ENCODE measurements around the gene PRPH. TPM values are rescaled to one million over a fixed set of nuclear protein-coding genes. Genes with fewer than 3 reads are reported as not detected.
A peak's percentile ranks its signal among the peaks of the same experiment; 100 is the strongest.
"Not testable (repeated sequence)": the region's sequence is repeated elsewhere in the genome, so short reads cannot be mapped to it uniquely, and the experiment has no call there.

The PRPH gene
- total RNA-seq (2022) (1.4 and 2.7 TPM in 2 replicates), Bru-seq, nascent RNA (percentile 19 among the genes with signal in this experiment), BruChase-seq, experiment 1, labeled RNA remaining after a 6-hour chase (percentile 44 among the genes with signal in this experiment), BruChase-seq, experiment 2, labeled RNA remaining after a 2-hour chase (percentile 35 among the genes with signal in this experiment)
- long read RNA-seq, partial matches to known transcripts, result 1 of 2 reads
- long read RNA-seq, other reads (novel, unspliced or antisense), result 0 of 2 reads

DNA sequence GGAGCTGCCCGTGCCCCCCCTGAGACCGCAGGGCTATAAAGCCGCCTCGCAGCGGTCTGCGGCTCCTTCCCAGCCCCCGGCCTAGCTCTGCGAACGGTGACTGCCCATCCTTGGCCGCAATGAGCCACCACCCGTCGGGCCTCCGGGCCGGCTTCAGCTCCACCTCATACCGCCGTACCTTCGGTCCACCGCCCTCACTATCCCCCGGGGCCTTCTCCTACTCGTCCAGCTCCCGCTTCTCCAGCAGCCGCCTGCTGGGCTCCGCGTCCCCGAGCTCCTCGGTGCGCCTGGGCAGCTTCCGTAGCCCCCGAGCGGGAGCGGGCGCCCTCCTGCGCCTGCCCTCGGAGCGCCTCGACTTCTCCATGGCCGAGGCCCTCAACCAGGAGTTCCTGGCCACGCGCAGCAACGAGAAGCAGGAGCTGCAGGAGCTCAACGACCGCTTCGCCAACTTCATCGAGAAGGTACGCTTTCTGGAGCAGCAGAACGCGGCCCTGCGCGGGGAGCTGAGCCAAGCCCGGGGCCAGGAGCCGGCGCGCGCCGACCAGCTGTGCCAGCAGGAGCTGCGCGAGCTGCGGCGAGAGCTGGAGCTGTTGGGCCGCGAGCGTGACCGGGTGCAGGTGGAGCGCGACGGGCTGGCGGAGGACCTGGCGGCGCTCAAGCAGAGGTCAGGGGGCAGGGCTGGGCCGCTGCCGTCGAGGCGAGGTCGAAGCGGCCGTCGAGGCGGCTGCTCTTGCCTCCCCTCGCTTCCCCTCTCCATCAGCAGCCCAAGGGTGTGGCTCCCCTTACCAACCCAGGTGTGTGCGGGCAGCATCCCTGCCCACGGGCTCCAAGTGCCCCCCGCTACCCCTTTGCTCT is at the start of gene PRPH:
Gene PRPH, plus strand, starts transcription at position 66 of the 855 bp plus-strand sequence. Its CDS starts 54 bp downstream, at position 120.
- intact Hi-C loops (cut with micrococcal nuclease), result no loop called here
- Mint-ChIP-seq H3K36me3 (ENCODE audit: insufficient read depth, unreplicated experiment) (no peaks in the 10 kb centered on the region), H3K9me3 (ENCODE audit: unreplicated experiment) (no peaks in the 10 kb centered on the region), H3K27me3 (ENCODE audit: insufficient read depth, unreplicated experiment) (peaks cover 11% of the 10 kb centered on the region), H3K4me1 (ENCODE audit: insufficient read depth, unreplicated experiment) (peaks cover 6% of the 10 kb centered on the region), H3K27ac (ENCODE audit: low read depth, unreplicated experiment) (no peak within 1 kb of the TSS), H3K4me3 (ENCODE audit: unreplicated experiment) (no peak within 1 kb of the TSS)
- BruUV-seq (replicated peaks), result no TSS peak
- ChIA-PET CTCF (interaction anchor here (0.5 to 16.4 kb wide), 12 partner anchors 11 to 572 kb away, joined by 3 to 251 read pairs (median 5); partner anchors contain the start of genes C1QL4, DNAJC22, KCNH3 and TROAP), POLR2A (no interaction called here)
- no peak for DNase-seq (ENCODE audit: unreplicated experiment)
- TF ChIP-seq CTCF (IDR thresholded peaks at IDR 0.05; ENCODE audit: unreplicated experiment), result no peak

GRCh38 chr12:49251357-49251756 is 43.6 kb upstream of the PRPH start:
- intact Hi-C loops (cut with micrococcal nuclease), result no loop called here
- no TSS peak for BruUV-seq (replicated peaks)
- no peaks in the 10 kb centered on the region for H3K36me3 Mint-ChIP-seq (ENCODE audit: insufficient read depth, unreplicated experiment)
- H3K27me3 Mint-ChIP-seq (ENCODE audit: insufficient read depth, unreplicated experiment), result no peaks in the 10 kb centered on the region
- no peak for TF ChIP-seq CTCF (IDR thresholded peaks at IDR 0.05; ENCODE audit: unreplicated experiment)
- no peak overlapping the region for H3K27ac Mint-ChIP-seq (ENCODE audit: low read depth, unreplicated experiment)
- H3K4me1 Mint-ChIP-seq (ENCODE audit: insufficient read depth, unreplicated experiment), result peaks cover 6% of the 10 kb centered on the region
- POLR2A ChIA-PET, result interaction anchor here (1.0 to 2.5 kb wide), 3 partner anchors 13 to 121 kb away, joined by 4 to 13 read pairs (median 4); partner anchors contain the start of gene TUBA1B
- no peak for DNase-seq (ENCODE audit: unreplicated experiment)
- H3K4me3 Mint-ChIP-seq (ENCODE audit: unreplicated experiment), result no peak overlapping the region
- CTCF ChIA-PET, result interaction anchor here (0.7 to 2.6 kb wide), 2 partner anchors 12 to 16 kb away, joined by 4 to 15 read pairs; partner anchors contain the start of gene TUBA1C
- H3K9me3 Mint-ChIP-seq (ENCODE audit: unreplicated experiment), result no peaks in the 10 kb centered on the region

GRCh38 chr12:49253033-49253623 is 41.8 kb upstream of the PRPH start:
- POLR2A ChIA-PET, result interaction anchor here (1.5 to 2.5 kb wide), 3 partner anchors 11 to 12 kb away, joined by 3 to 13 read pairs (median 7); no protein-coding TSS in a partner anchor
- intact Hi-C loops (cut with micrococcal nuclease), result no loop called here
- no peak overlapping the region for H3K27ac Mint-ChIP-seq (ENCODE audit: low read depth, unreplicated experiment)
- DNase-seq (ENCODE audit: unreplicated experiment), result no peak
- no peak overlapping the region for H3K4me3 Mint-ChIP-seq (ENCODE audit: unreplicated experiment)
- no TSS peak for BruUV-seq (replicated peaks)
- TF ChIP-seq CTCF (IDR thresholded peaks at IDR 0.05; ENCODE audit: unreplicated experiment), result no peak
- CTCF ChIA-PET, result interaction anchor here (1.0 to 2.6 kb wide), 3 partner anchors 10 to 165 kb away, joined by 3 to 15 read pairs (median 3); partner anchors contain the start of gene TUBA1C
- H3K27me3 Mint-ChIP-seq (ENCODE audit: insufficient read depth, unreplicated experiment), result no peaks in the 10 kb centered on the region
- no peaks in the 10 kb centered on the region for H3K9me3 Mint-ChIP-seq (ENCODE audit: unreplicated experiment)
- H3K36me3 Mint-ChIP-seq (ENCODE audit: insufficient read depth, unreplicated experiment), result no peaks in the 10 kb centered on the region
- H3K4me1 Mint-ChIP-seq (ENCODE audit: insufficient read depth, unreplicated experiment), result peaks cover 6% of the 10 kb centered on the region

GRCh38 chr12:49255456-49255855 is 39.5 kb upstream of the PRPH start:
- H3K4me3 Mint-ChIP-seq (ENCODE audit: unreplicated experiment); H3K9me3 Mint-ChIP-seq (ENCODE audit: unreplicated experiment); intact Hi-C loops (cut with micrococcal nuclease); H3K36me3 Mint-ChIP-seq (ENCODE audit: insufficient read depth, unreplicated experiment); H3K27me3 Mint-ChIP-seq (ENCODE audit: insufficient read depth, unreplicated experiment); BruUV-seq (replicated peaks): not testable (repeated sequence)
- peak overlapping the region; percentile 66 for H3K27ac Mint-ChIP-seq (ENCODE audit: low read depth, unreplicated experiment)
- CTCF ChIA-PET, result interaction anchor here (0.5 to 2.3 kb wide), 4 partner anchors 8 to 191 kb away, joined by 3 to 9 read pairs (median 5); no protein-coding TSS in a partner anchor
- peak; percentile 63 for DNase-seq (ENCODE audit: unreplicated experiment)
- H3K4me1 Mint-ChIP-seq (ENCODE audit: insufficient read depth, unreplicated experiment), result peaks cover 17% of the 10 kb centered on the region
- POLR2A ChIA-PET, result interaction anchor here (2.1 kb wide), 1 partner anchor 9 kb away, joined by 15 read pairs; the partner anchor contains the start of gene TUBA1C
